ENCODE measurements around the gene NR1H4. TPM values are rescaled to one million over a fixed set of nuclear protein-coding genes. Genes with fewer than 3 reads are reported as not detected.

Gene NR1H4
- total RNA-seq, 1 experiment from 2014 or later = not detected

DNA sequence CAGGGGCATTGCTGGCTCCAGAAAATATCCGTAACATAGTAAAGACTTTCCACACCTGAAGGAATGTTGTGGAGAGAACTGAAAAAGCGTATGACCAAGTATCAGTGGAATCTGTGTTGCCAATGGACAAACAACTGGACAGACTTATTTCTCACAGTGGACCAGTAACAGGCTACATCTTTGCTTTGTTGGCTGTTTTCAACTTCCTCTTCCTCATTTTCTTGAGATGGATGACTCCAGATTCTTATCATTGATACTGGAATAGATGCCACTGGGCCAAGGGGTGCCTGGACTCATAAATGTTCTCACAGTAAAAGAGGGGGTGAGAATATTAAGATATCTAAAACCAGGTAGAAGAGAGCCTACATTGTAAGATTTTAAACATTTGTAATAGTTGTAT is 106.2 kb downstream of the NR1H4 start:
- peaks cover 20% of the 10 kb centered on the region for H3K36me3 Mint-ChIP-seq
- ATAC-seq (no peak), DNase-seq (ENCODE audit: low spot score) (no peak)
- peaks cover 29% of the 10 kb centered on the region for H3K9me3 Mint-ChIP-seq
- no peak overlapping the region for H3K27ac Mint-ChIP-seq
- no peak for TF ChIP-seq NFE2L1 (CRISPR knock-in tag; IDR thresholded peaks at IDR 0.05)
- TF ChIP-seq ZNF138 (CRISPR knock-in tag; conservative IDR thresholded peaks at IDR 0.05) = no peak
- TF ChIP-seq, protein P1, sequence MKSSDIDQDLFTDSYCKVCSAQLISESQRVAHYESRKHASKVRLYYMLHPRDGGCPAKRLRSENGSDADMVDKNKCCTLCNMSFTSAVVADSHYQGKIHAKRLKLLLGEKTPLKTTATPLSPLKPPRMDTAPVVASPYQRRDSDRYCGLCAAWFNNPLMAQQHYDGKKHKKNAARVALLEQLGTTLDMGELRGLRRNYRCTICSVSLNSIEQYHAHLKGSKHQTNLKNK (CRISPR knock-in tag; IDR thresholded peaks at IDR 0.05) = no peak
- no peak for TF ChIP-seq CBFB (CRISPR knock-in tag; IDR thresholded peaks at IDR 0.05; ENCODE audit: low read depth)
- no peak for TF ChIP-seq FOXP1 (CRISPR knock-in tag; IDR thresholded peaks at IDR 0.05; ENCODE audit: borderline replicate concordance)
- TF ChIP-seq RORB (CRISPR knock-in tag; IDR thresholded peaks at IDR 0.05) = no peak
- TF ChIP-seq, protein P2, sequence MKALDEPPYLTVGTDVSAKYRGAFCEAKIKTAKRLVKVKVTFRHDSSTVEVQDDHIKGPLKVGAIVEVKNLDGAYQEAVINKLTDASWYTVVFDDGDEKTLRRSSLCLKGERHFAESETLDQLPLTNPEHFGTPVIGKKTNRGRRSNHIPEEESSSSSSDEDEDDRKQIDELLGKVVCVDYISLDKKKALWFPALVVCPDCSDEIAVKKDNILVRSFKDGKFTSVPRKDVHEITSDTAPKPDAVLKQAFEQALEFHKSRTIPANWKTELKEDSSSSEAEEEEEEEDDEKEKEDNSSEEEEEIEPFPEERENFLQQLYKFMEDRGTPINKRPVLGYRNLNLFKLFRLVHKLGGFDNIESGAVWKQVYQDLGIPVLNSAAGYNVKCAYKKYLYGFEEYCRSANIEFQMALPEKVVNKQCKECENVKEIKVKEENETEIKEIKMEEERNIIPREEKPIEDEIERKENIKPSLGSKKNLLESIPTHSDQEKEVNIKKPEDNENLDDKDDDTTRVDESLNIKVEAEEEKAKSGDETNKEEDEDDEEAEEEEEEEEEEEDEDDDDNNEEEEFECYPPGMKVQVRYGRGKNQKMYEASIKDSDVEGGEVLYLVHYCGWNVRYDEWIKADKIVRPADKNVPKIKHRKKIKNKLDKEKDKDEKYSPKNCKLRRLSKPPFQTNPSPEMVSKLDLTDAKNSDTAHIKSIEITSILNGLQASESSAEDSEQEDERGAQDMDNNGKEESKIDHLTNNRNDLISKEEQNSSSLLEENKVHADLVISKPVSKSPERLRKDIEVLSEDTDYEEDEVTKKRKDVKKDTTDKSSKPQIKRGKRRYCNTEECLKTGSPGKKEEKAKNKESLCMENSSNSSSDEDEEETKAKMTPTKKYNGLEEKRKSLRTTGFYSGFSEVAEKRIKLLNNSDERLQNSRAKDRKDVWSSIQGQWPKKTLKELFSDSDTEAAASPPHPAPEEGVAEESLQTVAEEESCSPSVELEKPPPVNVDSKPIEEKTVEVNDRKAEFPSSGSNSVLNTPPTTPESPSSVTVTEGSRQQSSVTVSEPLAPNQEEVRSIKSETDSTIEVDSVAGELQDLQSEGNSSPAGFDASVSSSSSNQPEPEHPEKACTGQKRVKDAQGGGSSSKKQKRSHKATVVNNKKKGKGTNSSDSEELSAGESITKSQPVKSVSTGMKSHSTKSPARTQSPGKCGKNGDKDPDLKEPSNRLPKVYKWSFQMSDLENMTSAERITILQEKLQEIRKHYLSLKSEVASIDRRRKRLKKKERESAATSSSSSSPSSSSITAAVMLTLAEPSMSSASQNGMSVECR (CRISPR knock-in tag; IDR thresholded peaks at IDR 0.05; ENCODE audit: borderline replicate concordance) = no peak
- no peak for TF ChIP-seq ZNF396 (CRISPR knock-in tag; IDR thresholded peaks at IDR 0.05; ENCODE audit: borderline replicate concordance)
- TF ChIP-seq, protein P3, sequence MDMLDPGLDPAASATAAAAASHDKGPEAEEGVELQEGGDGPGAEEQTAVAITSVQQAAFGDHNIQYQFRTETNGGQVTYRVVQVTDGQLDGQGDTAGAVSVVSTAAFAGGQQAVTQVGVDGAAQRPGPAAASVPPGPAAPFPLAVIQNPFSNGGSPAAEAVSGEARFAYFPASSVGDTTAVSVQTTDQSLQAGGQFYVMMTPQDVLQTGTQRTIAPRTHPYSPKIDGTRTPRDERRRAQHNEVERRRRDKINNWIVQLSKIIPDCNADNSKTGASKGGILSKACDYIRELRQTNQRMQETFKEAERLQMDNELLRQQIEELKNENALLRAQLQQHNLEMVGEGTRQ (CRISPR knock-in tag; IDR thresholded peaks at IDR 0.05) = no peak
- no peak for TF ChIP-seq SP1 (CRISPR knock-in tag; conservative IDR thresholded peaks at IDR 0.05)
- TF ChIP-seq ZNF423 (CRISPR knock-in tag; IDR thresholded peaks at IDR 0.05) = no peak
- TF ChIP-seq, protein P4, sequence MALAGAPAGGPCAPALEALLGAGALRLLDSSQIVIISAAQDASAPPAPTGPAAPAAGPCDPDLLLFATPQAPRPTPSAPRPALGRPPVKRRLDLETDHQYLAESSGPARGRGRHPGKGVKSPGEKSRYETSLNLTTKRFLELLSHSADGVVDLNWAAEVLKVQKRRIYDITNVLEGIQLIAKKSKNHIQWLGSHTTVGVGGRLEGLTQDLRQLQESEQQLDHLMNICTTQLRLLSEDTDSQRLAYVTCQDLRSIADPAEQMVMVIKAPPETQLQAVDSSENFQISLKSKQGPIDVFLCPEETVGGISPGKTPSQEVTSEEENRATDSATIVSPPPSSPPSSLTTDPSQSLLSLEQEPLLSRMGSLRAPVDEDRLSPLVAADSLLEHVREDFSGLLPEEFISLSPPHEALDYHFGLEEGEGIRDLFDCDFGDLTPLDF (CRISPR knock-in tag; IDR thresholded peaks at IDR 0.05) = no peak
- TF ChIP-seq GTF2I (CRISPR knock-in tag; conservative IDR thresholded peaks at IDR 0.05) = no peak
- no peak for TF ChIP-seq ZNF671 (CRISPR knock-in tag; IDR thresholded peaks at IDR 0.05)
- H3K4me3 Mint-ChIP-seq = no peak overlapping the region
- ChIA-PET POLR2A (no interaction called here), CTCF (no interaction called here)
- H3K27me3 Mint-ChIP-seq (ENCODE audit: low read depth) = no peaks in the 10 kb centered on the region; the same call in 1 of the 2 replicates
- peaks cover 6% of the 10 kb centered on the region; the same call in 1 of the 2 replicates for H3K4me1 Mint-ChIP-seq

DNA sequence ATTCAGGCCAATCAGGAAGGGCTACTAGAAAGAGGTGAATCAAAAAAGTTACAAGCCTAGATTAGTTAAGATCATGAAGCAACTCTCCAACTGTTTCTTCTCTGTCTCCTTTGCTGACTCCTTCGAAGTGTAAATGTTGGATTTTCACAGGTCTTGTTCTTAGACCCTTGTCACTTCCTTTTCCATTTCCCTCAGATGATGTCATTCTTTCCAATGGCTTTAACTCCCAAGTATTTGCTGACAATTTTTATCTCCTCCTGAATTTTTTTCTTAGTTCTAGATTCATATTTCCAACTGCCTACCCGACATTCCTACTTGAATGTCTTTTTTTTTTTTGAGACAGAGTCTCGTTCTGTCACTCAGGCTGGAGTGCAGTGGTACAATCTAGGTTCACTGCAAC is 110.6 kb downstream of the NR1H4 start:
- CTCF ChIA-PET = no interaction called here
- Mint-ChIP-seq H3K9me3 (peaks cover 68% of the 10 kb centered on the region), H3K36me3 (peaks cover 56% of the 10 kb centered on the region), H3K4me1 (peaks cover 8% of the 10 kb centered on the region), H3K27ac (no peak overlapping the region), H3K4me3 (no peak overlapping the region), H3K27me3 (ENCODE audit: low read depth) (peaks cover 3% of the 10 kb centered on the region)
- POLR2A ChIA-PET = no interaction called here
- TF ChIP-seq SOX15 (CRISPR knock-in tag; IDR thresholded peaks at IDR 0.05) = no peak
- TF ChIP-seq NR2C2 (CRISPR knock-in tag; IDR thresholded peaks at IDR 0.05) = no peak
- TF ChIP-seq, protein P5, sequence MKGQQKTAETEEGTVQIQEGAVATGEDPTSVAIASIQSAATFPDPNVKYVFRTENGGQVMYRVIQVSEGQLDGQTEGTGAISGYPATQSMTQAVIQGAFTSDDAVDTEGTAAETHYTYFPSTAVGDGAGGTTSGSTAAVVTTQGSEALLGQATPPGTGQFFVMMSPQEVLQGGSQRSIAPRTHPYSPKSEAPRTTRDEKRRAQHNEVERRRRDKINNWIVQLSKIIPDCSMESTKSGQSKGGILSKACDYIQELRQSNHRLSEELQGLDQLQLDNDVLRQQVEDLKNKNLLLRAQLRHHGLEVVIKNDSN (CRISPR knock-in tag; IDR thresholded peaks at IDR 0.05) = no peak
- TF ChIP-seq, protein P4 (CRISPR knock-in tag; IDR thresholded peaks at IDR 0.05) = no peak
- no peak for TF ChIP-seq ZNF219 (CRISPR knock-in tag; IDR thresholded peaks at IDR 0.05; ENCODE audit: borderline replicate concordance)
- DNase-seq (ENCODE audit: low spot score) (no peak), ATAC-seq (no peak)

Data from WTC11 (cell line).